Measurements from ENCODE around the gene RAB6C. TPM values are rescaled to one million over a fixed set of nuclear protein-coding genes. Genes with fewer than 3 reads are reported as not detected.
"Not testable (repeated sequence)": the region's sequence is repeated elsewhere in the genome, so short reads cannot be mapped to it uniquely, and the experiment has no call there.

Gene RAB6C
- total and polyA plus RNA-seq, 2 donors from 2014 or later: 0.17 to 0.19 TPM

DNA sequence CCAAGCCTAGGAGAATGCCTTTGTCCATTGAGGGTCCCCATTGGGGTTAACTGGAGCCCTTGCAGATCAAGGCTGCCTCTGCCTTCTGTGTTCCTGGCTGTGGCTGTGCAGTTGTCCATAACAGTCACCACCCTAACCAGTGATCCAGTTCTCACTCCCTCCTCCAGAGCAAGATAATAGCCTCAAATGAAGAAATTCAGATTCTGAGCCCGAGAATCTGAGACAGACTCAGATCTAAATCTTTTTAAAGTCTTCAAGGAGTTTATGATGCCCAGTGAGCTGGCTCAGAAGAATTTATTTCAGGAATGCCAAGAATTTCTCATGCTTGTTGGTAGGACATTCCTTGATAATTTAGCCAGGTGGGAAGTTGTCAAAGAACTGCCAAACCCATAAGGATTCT lies 44.3 kb upstream of the RAB6C start:
- no peak overlapping the region for H3K4me3 ChIP-seq (ENCODE audit: low read length in 3 of 3)
- no peaks in the 10 kb centered on the region for H3K9me3 ChIP-seq (ENCODE audit: control insufficient read depth in 2 of 3, insufficient read depth in 1 of 3, low read length in 3 of 3)
- H3K9ac ChIP-seq (ENCODE audit: low read length in 3 of 3): no peak overlapping the region
- H3K27ac ChIP-seq (ENCODE audit: low read depth in 2 of 2, low read length in 2 of 2): no peak overlapping the region
- intact Hi-C loops (cut with DNase I): no loop called here
- H3K4me1 ChIP-seq (ENCODE audit: control insufficient read depth in 2 of 3, insufficient read depth in 2 of 3, low read depth in 1 of 3, low read length in 3 of 3): no peaks in the 10 kb centered on the region
- TF ChIP-seq, protein P1, sequence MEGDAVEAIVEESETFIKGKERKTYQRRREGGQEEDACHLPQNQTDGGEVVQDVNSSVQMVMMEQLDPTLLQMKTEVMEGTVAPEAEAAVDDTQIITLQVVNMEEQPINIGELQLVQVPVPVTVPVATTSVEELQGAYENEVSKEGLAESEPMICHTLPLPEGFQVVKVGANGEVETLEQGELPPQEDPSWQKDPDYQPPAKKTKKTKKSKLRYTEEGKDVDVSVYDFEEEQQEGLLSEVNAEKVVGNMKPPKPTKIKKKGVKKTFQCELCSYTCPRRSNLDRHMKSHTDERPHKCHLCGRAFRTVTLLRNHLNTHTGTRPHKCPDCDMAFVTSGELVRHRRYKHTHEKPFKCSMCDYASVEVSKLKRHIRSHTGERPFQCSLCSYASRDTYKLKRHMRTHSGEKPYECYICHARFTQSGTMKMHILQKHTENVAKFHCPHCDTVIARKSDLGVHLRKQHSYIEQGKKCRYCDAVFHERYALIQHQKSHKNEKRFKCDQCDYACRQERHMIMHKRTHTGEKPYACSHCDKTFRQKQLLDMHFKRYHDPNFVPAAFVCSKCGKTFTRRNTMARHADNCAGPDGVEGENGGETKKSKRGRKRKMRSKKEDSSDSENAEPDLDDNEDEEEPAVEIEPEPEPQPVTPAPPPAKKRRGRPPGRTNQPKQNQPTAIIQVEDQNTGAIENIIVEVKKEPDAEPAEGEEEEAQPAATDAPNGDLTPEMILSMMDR (IDR thresholded peaks at IDR 0.05; ENCODE audit: borderline replicate concordance, extremely low read depth, insufficient read depth): no peak
- no peak for FAIRE-seq
- no peaks in the 10 kb centered on the region for H3K27me3 ChIP-seq (ENCODE audit: control insufficient read depth, insufficient read depth, low read length)
- no peaks in the 10 kb centered on the region for H3K36me3 ChIP-seq (ENCODE audit: control insufficient read depth in 2 of 3, insufficient read depth in 3 of 3, low read length in 3 of 3)
- peak in 2 of 5 donors; percentile 39 to 47 for DNase-seq

DNA sequence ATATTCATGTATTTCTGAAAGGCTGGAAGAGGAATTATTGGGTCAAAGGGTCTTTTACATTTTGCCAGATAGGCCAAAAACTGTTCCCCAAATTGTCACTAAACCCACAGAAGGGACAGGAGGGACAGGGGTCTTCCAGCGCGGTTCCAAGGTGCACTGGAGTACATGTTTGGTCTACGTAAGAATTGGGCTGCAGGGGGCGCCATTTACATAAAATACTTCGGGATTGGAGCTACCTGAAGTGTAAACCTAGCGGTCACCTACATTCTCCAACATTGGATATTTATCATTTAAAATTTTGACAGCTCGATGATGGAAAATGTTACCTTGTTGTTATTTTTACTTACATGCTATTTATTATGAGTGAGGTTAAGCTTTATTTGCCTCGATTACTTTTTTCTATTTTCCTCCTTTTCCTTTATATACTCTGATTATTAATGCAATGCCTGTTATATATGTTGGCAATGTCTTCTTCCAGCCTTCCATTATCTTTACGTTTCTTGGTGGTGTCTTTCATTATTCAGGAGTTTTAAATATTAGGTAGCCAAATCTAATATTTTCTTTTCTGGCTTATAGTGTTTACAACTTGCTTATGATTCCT lies 43.0 kb upstream of the RAB6C start:
- no peaks in the 10 kb centered on the region for H3K36me3 ChIP-seq (ENCODE audit: control insufficient read depth in 2 of 3, insufficient read depth in 3 of 3, low read length in 3 of 3)
- intact Hi-C loops (cut with DNase I): no loop called here
- no peak overlapping the region for H3K9ac ChIP-seq (ENCODE audit: low read length in 3 of 3)
- H3K4me1 ChIP-seq (ENCODE audit: control insufficient read depth in 2 of 3, insufficient read depth in 2 of 3, low read depth in 1 of 3, low read length in 3 of 3): no peaks in the 10 kb centered on the region
- no peaks in the 10 kb centered on the region for H3K9me3 ChIP-seq (ENCODE audit: control insufficient read depth in 2 of 3, insufficient read depth in 1 of 3, low read length in 3 of 3)
- H3K27me3 ChIP-seq (ENCODE audit: control insufficient read depth, insufficient read depth, low read length): no peaks in the 10 kb centered on the region
- DNase-seq (peak in 3 of 5 donors; percentile 60 to 87 (median 67)), FAIRE-seq (no peak)
- TF ChIP-seq, protein P1 (IDR thresholded peaks at IDR 0.05; ENCODE audit: borderline replicate concordance, extremely low read depth, insufficient read depth): peak; percentile 39
- H3K27ac ChIP-seq (ENCODE audit: low read depth in 2 of 2, low read length in 2 of 2): no peak overlapping the region
- no peak overlapping the region for H3K4me3 ChIP-seq (ENCODE audit: low read length in 3 of 3)

DNA sequence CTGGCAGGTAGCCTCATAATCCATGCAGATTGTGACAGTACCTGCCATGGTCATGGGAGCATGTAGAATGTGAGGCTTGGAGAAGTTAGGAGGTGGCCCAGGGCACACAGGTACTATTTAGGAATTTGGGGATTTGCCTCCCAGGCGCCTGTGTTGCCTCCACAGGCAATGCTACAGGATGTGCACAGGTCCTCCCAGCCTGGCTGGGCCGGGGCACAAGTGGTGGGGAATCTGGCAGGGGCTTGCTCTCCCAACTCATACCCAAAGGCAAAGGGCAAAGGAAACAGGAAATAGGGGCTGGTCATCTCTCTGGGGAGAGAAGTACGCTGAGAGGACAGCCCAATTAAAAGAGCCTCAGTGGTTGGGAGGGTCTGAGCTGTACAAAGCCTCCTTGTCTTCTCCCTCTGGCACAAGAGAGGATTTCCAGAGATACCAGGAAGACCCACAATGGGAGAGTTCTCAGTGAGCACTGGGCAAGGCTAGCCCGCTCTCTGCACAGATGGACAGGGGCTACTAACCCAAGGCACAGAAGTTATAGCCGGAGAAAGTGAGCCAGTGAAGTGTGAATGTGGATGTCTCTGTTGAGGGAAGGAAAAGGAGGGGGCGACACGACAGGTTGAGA lies 40.5 kb upstream of the RAB6C start:
- H3K4me1 ChIP-seq (ENCODE audit: control insufficient read depth in 2 of 3, insufficient read depth in 2 of 3, low read depth in 1 of 3, low read length in 3 of 3); intact Hi-C loops (cut with DNase I); H3K27me3 ChIP-seq (ENCODE audit: control insufficient read depth, insufficient read depth, low read length); H3K27ac ChIP-seq (ENCODE audit: low read depth in 2 of 2, low read length in 2 of 2); FAIRE-seq; H3K9me3 ChIP-seq (ENCODE audit: control insufficient read depth in 2 of 3, insufficient read depth in 1 of 3, low read length in 3 of 3); H3K4me3 ChIP-seq (ENCODE audit: low read length in 3 of 3); H3K36me3 ChIP-seq (ENCODE audit: control insufficient read depth in 2 of 3, insufficient read depth in 3 of 3, low read length in 3 of 3); H3K9ac ChIP-seq (ENCODE audit: low read length in 3 of 3); DNase-seq: not testable (repeated sequence)

DNA sequence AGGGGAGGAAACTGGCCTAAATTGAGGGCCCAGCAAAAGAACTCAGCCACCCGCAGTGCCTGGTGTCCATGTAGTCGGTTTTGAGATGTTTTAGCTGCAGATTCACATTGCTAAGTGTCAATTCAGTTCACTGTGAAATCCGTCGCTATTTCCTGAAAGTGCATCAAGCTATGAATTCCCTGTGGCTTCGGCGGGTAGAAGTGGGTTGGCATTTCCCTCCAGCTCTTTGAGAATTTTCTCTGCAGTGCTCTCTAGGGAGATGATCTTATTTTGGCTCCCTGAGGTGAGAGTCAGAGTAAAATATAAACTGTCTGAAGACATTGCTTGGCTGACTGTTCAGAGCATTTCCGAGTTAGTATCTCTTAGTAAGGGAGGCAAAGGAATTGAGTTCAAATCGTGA lies 36.0 kb upstream of the RAB6C start:
- H3K36me3 ChIP-seq (ENCODE audit: control insufficient read depth in 2 of 3, insufficient read depth in 3 of 3, low read length in 3 of 3); intact Hi-C loops (cut with DNase I); FAIRE-seq; DNase-seq; H3K9ac ChIP-seq (ENCODE audit: low read length in 3 of 3); H3K27me3 ChIP-seq (ENCODE audit: control insufficient read depth, insufficient read depth, low read length); H3K4me1 ChIP-seq (ENCODE audit: control insufficient read depth in 2 of 3, insufficient read depth in 2 of 3, low read depth in 1 of 3, low read length in 3 of 3); H3K4me3 ChIP-seq (ENCODE audit: low read length in 3 of 3); H3K27ac ChIP-seq (ENCODE audit: low read depth in 2 of 2, low read length in 2 of 2); H3K9me3 ChIP-seq (ENCODE audit: control insufficient read depth in 2 of 3, insufficient read depth in 1 of 3, low read length in 3 of 3): not testable (repeated sequence)

All from kidney (tissue), 14 donors.